ENCODE data around the gene MAT2A. TPM values are rescaled to one million over a fixed set of nuclear protein-coding genes. Genes with fewer than 3 reads are reported as not detected.

The MAT2A gene
- total and polyA plus RNA-seq, 2 donors (not counting 1 experiment from before 2014, with no cell fraction given) = 133 to 177 TPM

GRCh38 chr2:85539361-85540132, 579 bp downstream of the MAT2A start:
- Histone ChIP-seq H3K9me3 (ENCODE audit: control extremely low read depth in 1 of 3, control insufficient read depth in 2 of 3, insufficient read depth in 1 of 3, low read length in 2 of 3) (no peaks in the 10 kb centered on the region), H3K27me3 (replicated peaks in 1 of 4; ENCODE audit: control extremely low read depth in 1 of 4, control insufficient read depth in 3 of 4, insufficient read depth in 4 of 4, low read length in 3 of 4) (no peaks in the 10 kb centered on the region), H2AFZ (ENCODE audit: insufficient read depth, low read depth, low read length, poor library complexity, severe bottlenecking) (peak overlapping the region; percentile 91), H3K9ac (ENCODE audit: low read length) (peak overlapping the region; percentile 82), H3K27ac (ENCODE audit: low read length in 2 of 2) (peak overlapping the region; percentile 81 to 89), H3K36me3 (replicated peaks in 1 of 2; ENCODE audit: control extremely low read depth in 1 of 2, control insufficient read depth in 1 of 2, extremely low read depth in 1 of 2, insufficient read depth in 2 of 2, low read length in 1 of 2) (peaks cover 10 to 34% of the 10 kb centered on the region in 2 experiments), H4K20me1 (ENCODE audit: control insufficient read depth, insufficient read depth, low read length, poor library complexity, severe bottlenecking) (peaks cover 20% of the 10 kb centered on the region), H3K4me2 (replicated peaks; ENCODE audit: low read depth, low read length, poor library complexity, severe bottlenecking) (peak overlapping the region; percentile 83), H3K4me1 (ENCODE audit: control insufficient read depth in 2 of 2, insufficient read depth in 2 of 2, low read length in 2 of 2) (peaks cover 21 to 30% of the 10 kb centered on the region in 2 donors), H3K4me3 (ENCODE audit: control extremely low read depth in 1 of 5, extremely low read depth in 1 of 5, insufficient read depth in 1 of 5, low read depth in 2 of 5, low read length in 4 of 5) (peak overlapping the region; percentile 78 to 99 (median 92)), H3K79me2 (ENCODE audit: control insufficient read depth, insufficient read depth, low read length) (peaks cover 25% of the 10 kb centered on the region)
- peak overlapping the region; percentile 99 for H3K27ac Mint-ChIP-seq
- intact Hi-C loops (cut with micrococcal nuclease) = loop anchor here (1.0 to 10.0 kb wide), 9 partner anchors 13 to 656 kb away; partner anchors contain the start of genes ELMOD3, GGCX, IMMT and RETSAT
- DNase-seq (peak; percentile 89), ATAC-seq (ENCODE audit: low read depth) (peak; percentile 46)
- H3K4me1 Mint-ChIP-seq = peaks cover 37% of the 10 kb centered on the region
- ChIA-PET POLR2A (interaction anchor here (0.6 to 3.5 kb wide), 20 partner anchors 11 to 902 kb away, joined by 3 to 39 read pairs (median 5); partner anchors contain the start of genes GGCX, IMMT, KDM3A and RNF181), CTCF (interaction anchor here (0.6 to 7.8 kb wide), 7 partner anchors 12 to 212 kb away, joined by 3 to 104 read pairs (median 3); partner anchors contain the start of gene TGOLN2)
- peak overlapping the region; percentile 98 for H3K4me3 Mint-ChIP-seq
- under 1% methylated on average over 63 of the region's 67 CpGs for WGBS (ENCODE audit: insufficient coverage)
- no peaks in the 10 kb centered on the region for H3K27me3 Mint-ChIP-seq
- no peaks in the 10 kb centered on the region for H3K9me3 Mint-ChIP-seq (ENCODE audit: insufficient read depth)
- no peak for TF ChIP-seq EZH2 (IDR thresholded peaks at IDR 0.05; ENCODE audit: borderline replicate concordance, insufficient read depth, low read depth, low read length, poor library complexity, severe bottlenecking)
- no peak for TF ChIP-seq CTCF (IDR thresholded peaks at IDR 0.05)

All from B cell (primary cell).